NCI-H1694 treated with DMSO at 0.1 percent for 48 hours (cell line): ENCODE results near the gene RAP1GAP2.

ENCODE experiments used
- DNase-seq: peaks from one replicate; lab custom pipeline; 2025; lab: John Stamatoyannopoulos, UW

Gene RAP1GAP2

DNA sequence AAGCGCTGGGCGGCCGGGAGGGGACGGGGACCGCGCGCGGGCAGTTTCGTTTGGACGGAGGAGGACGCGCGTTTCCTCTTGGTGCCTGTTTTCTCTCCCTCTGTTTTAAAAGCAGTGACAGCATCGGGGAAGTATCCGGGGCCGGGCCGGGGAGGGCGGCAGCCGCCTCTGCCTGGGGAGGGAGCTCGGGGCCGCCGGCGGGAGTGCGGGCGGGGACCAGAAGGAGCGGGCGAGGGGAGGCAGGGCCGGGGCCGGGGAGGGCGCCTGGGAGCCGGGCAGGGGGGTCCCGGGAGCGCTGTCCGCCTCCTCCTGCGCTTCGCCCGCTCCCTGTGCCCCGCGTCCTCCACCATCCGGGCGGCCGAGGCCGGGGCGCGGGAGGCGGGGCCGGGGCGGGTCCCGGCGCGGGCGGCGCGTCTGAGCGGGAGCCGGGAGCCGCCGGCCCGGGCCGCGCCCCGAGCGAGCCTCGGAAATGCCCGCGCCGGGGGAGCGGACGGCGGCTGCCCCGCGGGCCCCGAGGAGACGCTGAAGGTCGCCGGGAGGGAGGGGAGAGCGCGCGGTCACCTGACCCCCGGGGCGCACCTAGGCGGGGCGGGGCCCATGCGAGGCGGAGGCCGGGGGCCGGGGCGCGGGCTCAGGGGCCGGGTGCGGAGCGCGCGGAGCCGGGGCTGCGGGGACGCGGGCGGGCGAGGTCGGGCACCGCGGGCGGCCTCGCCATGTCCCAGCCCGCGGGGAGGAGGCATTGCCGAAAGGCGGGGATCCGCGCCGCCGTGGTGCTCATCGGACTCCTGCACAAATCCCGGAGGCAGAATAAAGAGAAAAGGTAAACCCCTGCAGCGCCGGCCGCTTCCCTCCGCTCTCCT lies 57.3 kb downstream of the RAP1GAP2 start:
- DNase-seq: no peak

DNA sequence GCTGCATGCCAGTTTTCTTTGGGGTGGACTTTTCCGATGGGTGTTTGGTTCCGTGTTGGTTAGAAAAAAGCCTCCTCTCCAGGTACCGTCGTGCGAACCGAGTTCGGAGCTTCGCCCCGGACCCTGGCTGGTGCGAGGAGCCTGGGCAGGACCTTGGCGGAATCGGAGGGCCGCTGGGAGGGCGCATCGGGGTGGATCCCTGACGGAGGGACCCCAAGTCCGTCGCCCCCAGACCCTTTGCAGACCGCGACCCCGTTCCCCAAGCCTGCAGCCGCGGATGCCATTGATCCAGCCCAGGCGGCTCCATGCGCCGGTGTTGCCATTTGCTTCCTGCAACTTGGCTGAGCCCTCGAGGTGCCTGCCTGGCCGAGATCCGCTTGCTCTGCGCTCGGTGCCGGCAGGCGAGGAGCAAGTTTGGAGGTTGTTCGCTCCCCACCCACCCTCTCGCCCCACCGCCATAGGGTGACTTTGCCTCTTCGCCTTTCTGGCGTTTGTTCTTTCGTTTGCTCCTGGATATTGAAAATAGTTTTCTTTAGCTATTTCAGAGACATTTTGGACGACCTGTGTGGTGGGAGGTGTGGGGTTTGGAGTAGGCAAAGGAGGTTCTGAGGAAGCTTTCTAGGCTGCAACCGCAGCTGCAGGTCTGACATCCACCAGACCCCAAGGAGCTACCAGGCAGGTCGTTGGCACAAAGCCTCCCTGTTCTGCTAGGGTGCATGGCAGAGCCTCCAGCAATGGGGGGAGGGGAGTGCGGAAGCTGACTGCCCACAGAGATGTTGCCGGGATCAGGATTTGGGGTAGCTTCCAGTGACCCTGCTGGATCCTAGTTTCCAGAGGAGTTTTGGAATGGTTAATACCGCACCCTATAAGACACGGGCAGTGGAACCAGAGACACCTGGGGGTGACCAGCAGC lies 58.2 kb downstream of the RAP1GAP2 start:
- no peak for DNase-seq

DNA sequence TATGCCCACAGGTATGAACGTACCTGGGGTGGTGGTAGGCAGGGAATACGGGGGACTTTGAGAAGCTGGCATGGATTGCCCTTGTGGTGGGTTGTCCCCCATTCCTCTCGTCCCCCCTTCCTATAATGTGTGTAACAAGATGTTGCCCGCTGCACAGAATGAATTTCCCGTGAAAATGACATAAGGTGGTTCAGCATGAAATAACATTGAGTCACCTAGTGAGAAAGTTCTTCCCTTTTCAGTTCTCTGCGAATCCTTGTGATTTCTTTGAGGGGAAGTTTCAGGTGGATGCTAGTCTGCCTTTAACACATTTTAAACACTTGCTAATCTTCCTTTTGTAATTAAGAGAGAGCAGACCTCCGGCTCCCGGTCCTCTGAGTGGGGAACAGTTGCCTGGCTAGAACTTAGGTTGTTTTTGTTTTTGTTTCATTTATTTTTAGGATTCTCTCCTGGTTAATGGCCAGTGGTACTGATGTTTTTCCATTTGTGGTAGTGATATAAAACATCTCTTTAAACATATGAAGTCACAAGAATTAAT lies 58.9 kb downstream of the RAP1GAP2 start:
- no peak for DNase-seq

DNA sequence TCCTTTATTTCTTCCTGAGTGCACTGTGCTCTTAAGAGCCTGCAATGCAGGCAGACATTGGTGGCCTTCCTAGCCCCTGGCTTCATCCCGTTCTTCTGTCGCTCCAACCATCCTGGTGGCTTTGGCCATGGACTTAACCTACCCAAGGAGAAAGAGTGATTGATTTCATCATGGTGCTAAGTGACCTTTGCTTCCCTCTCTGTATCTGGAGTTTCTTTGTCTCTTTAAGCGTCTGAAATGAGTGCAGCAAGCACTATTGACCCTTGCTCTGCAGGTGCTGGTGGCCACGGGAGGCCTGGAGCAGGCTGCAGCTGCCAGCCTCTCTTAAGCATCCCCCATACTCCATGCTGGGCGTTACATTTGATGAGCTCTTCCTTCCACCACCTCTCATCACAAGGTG lies 60.5 kb downstream of the RAP1GAP2 start:
- DNase-seq: no peak

DNA sequence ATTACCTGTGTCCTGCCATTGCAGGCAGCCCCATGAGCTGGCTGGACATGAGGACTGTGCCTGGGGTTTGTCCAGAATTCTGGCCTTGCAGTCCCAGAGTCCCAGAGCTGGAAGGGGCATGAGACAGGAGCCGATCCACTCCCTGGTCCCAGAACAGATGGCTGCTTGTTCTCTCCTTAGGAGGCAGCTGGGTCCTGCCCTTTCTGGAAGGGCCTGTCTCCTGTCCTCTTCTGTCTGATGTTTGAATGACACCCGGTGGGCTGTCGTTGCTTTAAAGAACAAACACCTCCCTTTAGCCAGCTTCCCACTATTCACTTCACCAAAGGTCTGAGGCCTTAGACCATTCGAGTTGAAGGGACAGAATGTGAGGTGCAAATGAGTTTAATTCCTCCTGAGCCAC lies 63.8 kb downstream of the RAP1GAP2 start:
- peak; percentile 14 for DNase-seq

DNA sequence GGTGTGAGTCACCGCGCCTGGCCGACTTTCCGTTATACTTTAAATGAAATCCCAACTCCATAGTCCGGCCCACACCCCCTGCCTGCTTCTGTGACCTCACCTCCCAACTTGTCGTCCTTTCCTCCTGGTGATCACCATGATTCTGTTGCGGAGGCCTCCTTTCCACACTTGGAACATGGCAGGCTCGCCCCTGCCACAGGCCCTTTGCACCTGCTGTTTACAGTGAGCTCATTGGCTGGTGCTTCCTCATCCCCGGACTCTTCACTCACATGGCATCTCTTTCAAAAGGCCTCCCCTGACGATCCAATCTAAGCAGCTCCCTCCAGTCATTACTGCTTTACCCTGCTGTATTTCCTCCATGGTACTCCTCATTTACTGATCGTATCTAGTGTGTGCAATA lies 64.6 kb downstream of the RAP1GAP2 start:
- DNase-seq: no peak

DNA sequence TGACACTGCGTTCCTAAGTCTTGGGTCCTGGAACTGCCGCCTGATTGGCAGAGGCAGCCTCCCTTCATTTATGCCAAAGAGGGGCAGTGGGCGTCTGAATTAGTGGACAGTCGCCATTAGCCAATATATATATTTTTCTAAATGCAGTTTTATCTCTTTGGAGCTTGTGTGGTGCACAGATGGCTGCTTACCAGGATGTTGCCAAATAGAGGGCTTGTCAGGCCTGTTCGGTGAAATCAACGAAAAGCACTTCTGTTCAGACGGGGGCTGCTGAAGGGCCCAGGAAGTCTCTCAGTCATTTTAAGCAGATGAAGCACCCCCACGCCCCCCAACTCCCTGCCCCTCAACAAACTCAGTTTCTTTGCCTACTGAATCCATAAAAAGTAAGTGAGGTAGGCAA lies 66.0 kb downstream of the RAP1GAP2 start:
- DNase-seq: peak; percentile 59

DNA sequence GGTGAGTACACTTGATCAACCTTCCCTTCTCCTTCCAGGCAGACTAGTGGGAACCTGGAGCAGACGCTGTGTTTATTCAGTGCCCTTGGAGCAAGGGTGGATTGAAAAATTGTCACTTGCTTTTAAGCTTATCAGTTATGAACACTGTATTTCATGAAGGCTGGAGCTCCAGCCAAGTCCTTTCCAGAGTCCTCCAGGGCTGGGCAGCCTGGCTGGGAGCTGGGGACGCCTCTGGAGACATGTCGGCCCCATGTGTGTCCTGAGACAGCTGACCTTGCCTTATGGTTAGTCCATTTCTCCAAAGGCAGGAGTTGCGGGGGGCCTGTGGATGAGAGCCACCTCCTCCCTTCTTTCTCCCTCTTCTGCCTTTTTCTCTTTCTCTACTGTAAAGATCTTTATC lies 67.0 kb downstream of the RAP1GAP2 start:
- no peak for DNase-seq

DNA sequence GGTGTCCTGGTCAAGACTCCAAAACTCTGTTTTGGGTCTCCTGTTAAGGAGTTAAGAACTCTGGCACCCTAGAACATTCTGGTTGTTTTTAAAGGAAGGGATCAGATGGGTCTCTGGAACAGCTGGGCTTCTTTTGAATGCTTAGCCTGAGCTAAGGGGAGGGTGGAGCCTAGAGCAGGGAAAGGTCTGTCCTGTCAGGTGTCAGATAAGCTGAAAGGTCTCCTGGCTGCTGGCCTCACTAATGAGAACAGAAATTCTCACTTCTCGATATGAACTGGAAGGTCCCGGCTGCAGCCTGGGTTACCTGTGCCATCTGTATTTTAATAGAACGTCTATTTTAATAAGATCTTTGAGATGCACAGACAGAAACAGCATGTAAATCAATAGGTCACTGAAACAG lies 69.0 kb downstream of the RAP1GAP2 start:
- DNase-seq: no peak

DNA sequence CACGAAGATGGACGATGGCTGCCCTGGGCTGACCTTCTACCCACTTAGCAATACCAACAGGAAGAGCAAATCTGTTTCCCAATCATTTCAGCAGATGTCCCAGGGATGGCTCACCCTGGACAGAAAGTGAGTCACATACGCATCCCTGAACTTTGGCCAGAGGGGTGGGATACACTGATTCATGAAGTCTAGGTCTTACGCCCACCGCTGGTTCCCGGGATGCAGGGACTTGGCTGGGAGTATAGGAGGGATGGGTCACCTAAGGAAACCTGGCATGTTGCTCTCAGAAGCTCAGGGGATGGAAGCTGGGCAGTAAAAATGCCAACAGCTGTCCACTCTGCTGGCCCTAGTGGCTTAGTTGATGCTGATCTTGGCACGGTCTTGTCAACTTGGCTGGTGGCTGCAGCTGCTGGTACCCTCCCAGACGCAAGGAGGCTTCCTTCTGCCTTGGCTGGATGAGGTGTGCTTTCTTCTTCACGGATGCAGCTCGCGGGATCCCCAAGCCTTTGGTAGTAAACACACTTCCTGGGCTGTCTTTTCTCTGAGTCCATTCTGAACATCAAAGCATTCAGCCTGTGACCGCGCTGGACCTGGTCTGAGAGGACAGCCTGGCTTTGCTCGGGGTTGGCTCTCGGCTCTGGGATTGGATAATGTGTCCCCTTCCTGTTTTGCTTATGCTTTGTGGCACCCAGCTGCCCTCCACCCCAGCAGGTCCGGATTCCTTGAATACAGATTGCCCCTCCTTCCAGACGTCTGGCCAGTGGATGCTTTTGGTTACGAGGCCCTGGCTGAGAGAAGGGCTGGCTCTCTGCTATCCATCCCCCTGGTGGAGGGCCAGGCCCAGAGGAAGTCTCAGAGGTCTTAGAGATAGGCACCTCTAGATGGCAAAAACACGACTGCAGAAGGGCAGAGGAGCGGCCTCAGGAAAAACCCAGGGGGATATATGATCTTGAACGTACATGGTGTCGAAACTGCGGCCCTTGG lies 71.5 kb downstream of the RAP1GAP2 start:
- no peak for DNase-seq

DNA sequence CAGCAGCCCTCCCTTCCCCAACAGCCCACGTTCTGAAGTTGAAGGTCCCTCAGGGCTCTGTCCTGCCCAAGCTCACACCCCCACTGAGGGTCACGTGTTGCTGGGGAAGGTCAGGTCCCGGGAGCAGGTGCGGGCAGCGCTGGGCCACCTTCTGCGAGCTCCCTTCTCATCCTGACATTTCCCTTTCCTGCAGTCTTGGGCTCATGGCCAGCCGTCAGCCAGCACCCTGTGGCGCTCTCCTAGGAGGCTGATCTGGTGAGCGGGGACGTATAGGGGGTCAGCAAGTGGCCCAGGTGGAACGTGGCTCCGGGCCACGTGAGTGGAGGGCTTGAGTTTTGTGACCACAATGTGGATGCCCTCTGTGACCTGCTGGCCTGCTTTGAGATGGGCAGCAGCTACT lies 73.4 kb downstream of the RAP1GAP2 start:
- no peak for DNase-seq

DNA sequence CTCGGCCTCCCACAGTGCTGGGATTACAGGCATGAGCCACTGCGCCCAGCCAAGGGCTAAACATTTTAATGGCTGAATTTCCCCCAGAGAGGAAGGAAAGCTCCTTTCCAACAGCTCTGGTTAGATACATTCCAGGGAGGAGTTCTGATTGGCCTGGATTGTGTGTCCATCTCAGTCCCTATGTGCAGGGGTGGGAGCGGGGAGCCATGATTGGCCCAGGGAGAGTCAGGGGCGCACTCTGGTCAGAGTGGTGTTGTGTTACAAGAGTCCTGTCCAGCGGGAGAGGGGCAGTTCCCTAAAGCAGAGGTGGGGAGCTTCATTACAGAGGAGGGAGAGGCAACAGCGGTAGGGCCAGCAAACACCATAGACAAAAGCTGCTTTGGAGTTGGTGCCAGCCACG lies 75.0 kb downstream of the RAP1GAP2 start:
- DNase-seq: no peak

DNA sequence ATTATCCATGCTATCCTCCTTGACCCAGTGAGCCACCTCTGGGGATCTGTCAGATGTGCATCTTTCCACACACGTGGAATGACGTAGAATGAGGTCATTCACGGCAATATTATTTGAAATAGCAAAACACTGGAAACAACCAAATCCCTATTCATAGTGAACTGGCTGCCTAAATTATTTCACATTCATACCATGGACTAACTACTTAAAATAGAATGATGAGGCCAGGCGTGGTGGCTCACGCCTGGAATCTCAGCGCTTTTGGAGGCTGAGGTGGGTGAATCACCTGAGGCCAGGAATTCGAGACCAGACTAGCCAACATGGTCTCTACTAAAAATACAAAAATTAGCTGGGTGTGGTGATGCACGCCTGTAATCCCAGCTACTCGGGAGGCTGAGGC lies 75.5 kb downstream of the RAP1GAP2 start:
- DNase-seq: no peak

DNA sequence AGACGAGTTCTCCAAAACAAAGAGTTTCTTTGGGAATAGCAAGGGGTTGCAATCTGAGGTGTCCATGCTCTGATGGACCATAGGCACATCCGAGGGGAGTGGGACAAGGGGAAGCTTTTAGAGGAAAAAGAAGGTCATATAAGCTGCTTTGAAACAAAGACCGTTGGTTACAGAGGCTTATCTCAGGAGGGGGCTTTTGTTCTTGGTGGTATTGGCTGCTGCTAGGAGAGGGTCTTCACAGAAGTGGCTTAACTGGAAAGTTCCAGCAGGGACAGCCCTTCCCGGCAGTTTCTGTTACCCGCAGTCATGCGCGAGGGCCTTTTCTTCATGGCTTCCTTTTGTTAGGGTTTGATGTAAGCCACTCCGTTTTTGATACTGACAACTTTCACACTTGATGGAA lies 76.0 kb downstream of the RAP1GAP2 start:
- DNase-seq: no peak

DNA sequence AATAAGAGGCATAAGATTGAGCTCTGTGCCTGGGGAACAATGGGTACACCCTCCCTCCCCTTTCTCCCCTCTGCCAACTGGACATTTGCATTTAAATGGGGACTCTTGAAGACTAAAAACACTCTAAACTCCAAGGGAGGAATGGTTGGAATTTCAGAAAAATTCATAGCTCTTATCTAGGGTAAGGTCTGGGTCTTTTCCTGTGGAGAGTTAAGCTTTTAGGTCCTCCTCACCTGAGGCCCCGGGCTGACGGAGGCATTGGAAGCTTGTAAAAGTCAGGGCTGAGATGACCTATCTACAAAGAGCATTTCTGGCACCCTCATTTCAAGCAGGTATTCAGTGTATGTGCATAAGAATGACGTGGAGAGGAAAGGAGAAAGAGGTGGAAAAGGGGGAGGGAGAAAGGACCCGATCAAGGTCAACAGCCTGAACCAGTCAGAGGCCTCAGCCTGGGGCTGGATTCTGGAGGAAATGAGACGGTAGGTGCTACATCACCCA lies 78.0 kb downstream of the RAP1GAP2 start:
- DNase-seq: no peak

DNA sequence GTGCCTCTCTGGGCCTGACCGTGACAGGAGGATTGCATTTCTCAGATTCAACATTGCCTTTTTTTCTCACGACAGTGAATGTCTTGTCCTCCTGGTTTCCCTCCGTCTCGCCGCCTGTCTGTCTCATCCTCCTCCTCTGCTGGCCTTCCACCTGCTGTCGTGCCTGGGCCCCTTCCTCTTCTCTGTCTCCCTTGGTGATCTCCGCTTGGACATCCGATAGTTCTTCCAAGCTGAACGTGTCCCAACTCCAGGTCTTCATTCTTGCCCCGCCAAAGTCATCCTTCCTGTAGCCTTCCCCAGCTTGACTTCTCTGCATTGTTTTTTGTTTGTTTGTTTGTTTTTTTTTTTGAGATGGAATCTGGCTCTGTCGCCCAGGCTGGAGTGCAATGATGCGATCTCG lies 79.4 kb downstream of the RAP1GAP2 start:
- no peak for DNase-seq

DNA sequence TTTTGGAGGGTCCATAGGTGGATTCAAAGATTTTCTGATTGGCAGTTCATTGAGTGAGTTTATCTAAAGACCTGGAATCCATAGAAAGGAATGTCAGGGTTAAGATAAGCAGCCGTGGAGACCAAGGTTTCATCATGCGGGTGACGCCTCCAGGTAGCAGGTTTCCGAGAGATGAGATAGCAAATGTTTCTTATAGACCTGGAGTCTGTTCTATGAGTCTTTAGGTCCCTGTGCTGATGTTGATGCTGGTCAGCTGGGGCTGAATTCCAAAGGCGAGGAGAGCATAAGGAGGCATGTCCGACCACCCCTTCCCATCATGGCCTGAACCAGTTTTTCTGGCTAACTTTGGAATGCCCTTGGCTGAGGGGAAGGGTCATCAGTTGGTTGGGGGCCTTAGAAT lies 80.2 kb downstream of the RAP1GAP2 start:
- no peak for DNase-seq

DNA sequence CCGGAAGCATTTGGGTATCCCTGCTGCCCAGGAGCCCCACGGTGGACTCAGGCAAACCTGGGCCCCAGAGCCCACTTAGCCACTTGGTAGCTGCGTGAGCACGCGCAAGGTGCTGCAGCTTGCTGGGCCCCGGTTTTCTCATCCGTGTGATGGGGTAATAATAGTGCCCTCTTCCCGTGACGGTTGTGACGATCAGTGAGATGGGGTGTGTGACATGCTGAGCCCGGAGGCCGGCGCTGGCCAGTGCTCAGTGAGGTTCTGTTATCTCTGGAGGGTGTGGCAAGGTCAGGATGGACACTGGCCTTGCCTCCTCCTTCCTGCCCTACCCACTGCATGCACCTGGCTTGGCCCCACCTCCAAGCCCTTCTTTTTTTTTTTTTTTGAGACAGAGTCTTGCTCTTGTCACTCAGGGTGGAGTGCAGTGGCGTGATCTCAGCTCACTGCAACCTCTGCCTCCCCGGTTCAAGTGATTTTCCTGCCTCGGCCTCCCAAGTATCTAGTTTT lies 82.6 kb downstream of the RAP1GAP2 start:
- DNase-seq: no peak

DNA sequence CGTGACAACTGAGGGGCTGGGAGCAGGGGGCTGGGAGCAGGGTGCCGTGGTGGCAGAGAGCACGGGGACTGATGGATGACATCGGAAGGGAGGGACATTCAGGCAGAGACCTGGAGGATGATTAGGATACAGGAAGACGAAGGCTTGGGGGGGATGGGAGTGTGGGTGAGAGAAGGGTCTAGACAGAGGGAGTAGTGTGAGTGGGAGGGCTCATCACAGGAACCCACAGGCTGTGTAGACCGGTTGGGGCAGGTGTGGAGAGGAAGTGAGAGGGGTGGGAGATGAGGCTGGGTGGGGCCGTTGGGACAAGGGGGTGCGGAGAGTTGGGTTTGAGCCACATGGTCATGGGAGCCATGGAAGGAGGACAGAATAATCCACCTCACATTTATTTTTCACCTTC lies 83.8 kb downstream of the RAP1GAP2 start:
- DNase-seq: no peak

DNA sequence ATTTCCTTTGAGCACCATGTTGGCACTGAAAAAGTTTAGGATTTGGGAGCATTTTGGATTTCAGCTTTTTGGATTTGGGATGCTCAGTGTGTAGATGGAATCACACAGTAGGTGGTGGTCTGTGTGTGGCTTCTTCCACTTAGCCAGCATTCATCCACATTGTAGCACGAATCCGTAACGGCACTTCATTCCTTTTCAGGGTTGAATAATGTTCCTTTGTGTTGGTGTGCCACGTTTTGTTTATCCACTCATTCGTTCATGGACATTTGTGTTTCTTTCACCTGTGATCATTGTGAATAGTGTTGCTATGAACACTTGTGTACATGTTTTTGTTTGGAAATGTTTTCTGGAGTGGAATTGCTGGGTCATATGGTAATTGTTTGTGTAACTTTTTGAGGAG lies 85.1 kb downstream of the RAP1GAP2 start:
- no peak for DNase-seq

DNA sequence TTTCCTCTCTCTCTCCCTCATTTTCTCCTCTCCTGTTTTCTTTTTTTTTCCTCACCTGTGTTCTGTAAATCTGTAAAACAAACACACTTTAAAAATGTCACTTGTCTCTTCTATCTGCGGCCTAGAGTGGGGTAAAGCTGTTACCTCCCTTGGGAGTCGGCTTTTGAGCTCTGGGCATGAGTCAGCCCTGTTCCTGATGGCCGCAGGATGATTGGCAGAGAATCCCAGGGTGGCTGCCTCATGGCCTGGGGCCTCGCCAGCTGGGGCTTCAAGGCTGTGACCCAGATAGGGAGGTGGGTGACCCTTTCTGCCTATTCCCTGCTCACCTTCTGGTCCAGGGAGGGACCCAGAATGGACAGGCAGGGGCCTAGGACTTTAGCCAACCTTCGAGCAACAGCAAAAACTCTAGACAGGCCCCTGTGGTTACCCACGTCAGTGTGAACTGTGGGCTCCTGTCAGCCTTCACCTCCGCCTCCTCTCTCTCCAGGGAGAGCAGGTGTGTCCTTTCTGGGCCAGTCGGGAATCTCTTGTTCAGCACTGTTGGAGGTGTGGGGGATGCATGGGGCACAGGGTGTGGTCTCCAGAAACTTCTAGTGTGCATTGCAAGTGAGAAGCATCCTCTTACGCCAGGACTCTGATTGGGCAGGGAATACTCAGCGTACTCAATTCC lies 87.4 kb downstream of the RAP1GAP2 start:
- DNase-seq: peak; percentile 63
